Testis (tissue), 2 donors: ENCODE data around the gene PIGZ.

ENCODE experiments used
- POLR2A ChIP-seq: fragments of 450-650 bp; IDR thresholded peaks from one replicate; pipeline ENCODE4 v1.6.1; 2017; ENCODE audit warnings: antibody characterized with exemption, mild to moderate bottlenecking, moderate library complexity
- TF ChIP-seq, protein P1 (sequence below), 3 experiments: fragments of 450-650 bp in 2 of 3; fragments of 200-600 bp in 1 of 3; sonication (generic) in 1 of 3; IDR thresholded peaks; one replicate each; pipeline ENCODE4 v1.5.1; 2016 to 2019; ENCODE audit warnings: antibody characterized with exemption in 3 of 3, mild to moderate bottlenecking in 2 of 3, moderate library complexity in 1 of 3

DNA sequence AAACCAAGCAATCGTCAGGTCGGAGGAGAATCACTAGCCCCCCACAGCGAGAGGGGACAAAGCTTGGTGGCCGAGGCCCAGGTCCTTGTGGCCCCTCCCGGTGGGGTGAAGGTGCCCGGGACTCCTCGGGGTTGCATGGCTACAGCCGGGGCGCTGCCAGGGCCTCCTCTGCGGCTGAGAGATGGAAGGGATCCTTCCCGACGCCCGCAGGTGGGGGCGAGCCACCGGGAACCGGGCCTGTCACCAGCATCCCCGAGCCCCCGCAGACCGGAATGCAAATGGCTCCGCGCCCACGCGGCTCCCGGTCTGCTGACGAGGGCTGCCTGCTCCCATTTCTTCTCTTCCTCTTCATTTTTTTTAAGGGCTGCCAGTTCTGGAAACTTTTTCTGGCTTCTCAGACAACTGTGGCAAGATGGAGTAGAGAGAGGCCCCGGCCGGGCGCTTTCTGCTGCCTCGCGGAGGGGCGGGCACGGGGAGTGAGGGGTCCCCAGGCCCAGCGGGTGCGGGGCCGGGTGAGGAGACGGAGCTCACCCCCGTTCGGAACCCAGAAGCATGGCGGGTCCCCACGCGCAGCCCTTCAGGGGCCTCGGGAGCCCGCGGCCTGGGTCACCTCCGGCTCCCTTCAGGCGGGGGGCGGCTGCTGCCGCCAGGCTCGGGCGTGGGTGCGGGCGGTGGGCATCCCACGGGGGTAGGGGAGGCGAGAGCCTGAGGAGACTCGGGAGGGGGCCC lies 33.5 kb upstream of the PIGZ start:
- TF ChIP-seq POLR2A = no peak
- TF ChIP-seq, protein P1, sequence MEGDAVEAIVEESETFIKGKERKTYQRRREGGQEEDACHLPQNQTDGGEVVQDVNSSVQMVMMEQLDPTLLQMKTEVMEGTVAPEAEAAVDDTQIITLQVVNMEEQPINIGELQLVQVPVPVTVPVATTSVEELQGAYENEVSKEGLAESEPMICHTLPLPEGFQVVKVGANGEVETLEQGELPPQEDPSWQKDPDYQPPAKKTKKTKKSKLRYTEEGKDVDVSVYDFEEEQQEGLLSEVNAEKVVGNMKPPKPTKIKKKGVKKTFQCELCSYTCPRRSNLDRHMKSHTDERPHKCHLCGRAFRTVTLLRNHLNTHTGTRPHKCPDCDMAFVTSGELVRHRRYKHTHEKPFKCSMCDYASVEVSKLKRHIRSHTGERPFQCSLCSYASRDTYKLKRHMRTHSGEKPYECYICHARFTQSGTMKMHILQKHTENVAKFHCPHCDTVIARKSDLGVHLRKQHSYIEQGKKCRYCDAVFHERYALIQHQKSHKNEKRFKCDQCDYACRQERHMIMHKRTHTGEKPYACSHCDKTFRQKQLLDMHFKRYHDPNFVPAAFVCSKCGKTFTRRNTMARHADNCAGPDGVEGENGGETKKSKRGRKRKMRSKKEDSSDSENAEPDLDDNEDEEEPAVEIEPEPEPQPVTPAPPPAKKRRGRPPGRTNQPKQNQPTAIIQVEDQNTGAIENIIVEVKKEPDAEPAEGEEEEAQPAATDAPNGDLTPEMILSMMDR (IDR thresholded peaks at IDR 0.05) = no peak
